Activated CD8-positive, alpha-beta memory T cell treated with anti-CD3 and anti-CD28 coated beads for 36 hours (primary cell): Measurements from ENCODE around the gene MYH10. TPM values are rescaled to one million over a fixed set of nuclear protein-coding genes. Genes with fewer than 3 reads are reported as not detected.

ENCODE experiments used
- CTCF ChIA-PET: fragments of 350-600 bp; sonication (Branson Sonifier 250); formaldehyde crosslinking; loops from one replicate; lab custom pipeline; 2021; ENCODE audit warnings: antibody characterized with exemption; lab: Charles Lee
- POLR2A ChIA-PET: fragments of 350-600 bp; sonication (Branson Sonifier 250); formaldehyde crosslinking; loops from one replicate; lab custom pipeline; 2021; ENCODE audit warnings: antibody characterized with exemption; lab: Charles Lee
- total RNA-seq, 2 experiments: library from RNA; stranded (reverse); gene quantifications; one replicate each; pipeline ENCODE4 v1.2.3, GENCODE V29; 2021

MYH10 gene
- total RNA-seq, 2 experiments from 2014 or later: 11.8 to 13.1 TPM

DNA sequence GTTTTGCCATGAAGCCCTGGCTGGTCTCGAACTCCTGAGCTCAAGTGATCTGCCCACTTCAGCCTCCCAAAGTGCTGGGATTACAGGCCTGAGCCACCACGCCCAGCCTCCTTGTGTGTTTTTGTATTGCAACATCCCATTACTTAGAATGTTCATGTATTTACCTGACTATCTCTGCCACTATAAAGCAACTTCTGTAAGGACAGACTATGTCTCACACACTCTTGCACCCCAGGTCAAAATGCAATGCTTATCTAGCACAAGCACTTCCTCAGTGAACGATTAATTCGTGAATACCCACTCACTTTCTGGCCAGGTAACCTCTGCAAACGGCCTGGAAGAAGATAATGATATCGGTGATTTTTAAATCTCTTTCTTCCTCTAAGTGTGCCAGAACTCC, 112.2 kb downstream of the MYH10 start:
- ChIA-PET CTCF (no interaction called here), POLR2A (no interaction called here)

DNA sequence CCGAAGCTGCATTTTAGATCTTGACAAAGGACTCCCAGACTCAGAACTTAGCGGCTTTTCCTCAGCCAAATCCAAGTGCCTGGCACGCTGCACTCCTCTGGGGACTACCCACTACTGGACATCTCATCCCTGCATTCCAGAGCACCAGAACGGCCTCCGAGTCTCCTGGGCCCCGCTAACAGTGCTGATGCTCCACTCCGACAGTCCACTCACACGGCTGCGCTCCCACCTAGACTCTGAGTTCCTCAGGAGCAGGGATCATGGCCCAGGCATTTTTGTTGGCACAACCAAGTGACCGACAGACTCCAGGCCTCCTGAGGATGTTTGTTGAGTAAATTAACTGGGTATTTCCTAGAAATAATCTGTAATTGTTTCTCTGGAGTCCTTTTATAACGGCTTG, 115.7 kb downstream of the MYH10 start:
- ChIA-PET POLR2A (no interaction called here), CTCF (no interaction called here)

DNA sequence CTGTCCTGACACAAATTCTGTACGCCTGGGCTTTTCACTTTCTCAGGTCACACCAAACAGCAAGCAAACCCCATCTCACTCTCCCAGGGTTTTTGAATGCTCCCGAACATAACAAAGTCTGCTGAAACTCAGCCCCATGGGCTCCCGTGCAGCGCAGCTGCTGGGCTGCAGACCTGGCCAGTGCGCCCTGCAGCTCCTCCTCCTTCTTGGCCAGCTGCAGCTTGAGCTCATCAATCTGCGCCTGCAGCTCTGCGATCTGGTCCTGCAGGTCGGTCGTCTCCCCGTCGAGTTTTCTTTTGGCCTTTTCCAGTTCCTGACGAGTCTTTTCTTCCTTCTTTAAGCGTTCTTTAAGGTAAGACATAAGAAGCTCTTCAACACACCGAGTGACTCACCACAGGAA, 124.4 kb downstream of the MYH10 start:
- CTCF ChIA-PET: no interaction called here
- POLR2A ChIA-PET: no interaction called here

- CTCF ChIA-PET: interaction anchor here (0.7 kb wide), 1 partner anchor 19 kb away, joined by 3 read pairs; no protein-coding TSS in a partner anchor
- POLR2A ChIA-PET: no interaction called here
These were observed 125.9 kb downstream of the MYH10 start for GRCh38 chr17:8504460-8505207.

GRCh38 chr17:8503807-8504206, 126.7 kb downstream of the MYH10 start:
- ChIA-PET POLR2A (no interaction called here), CTCF (no interaction called here)

GRCh38 chr17:8503368-8503767, 127.2 kb downstream of the MYH10 start:
- CTCF ChIA-PET: no interaction called here
- POLR2A ChIA-PET: no interaction called here

GRCh38 chr17:8502126-8502525, 128.4 kb downstream of the MYH10 start:
- ChIA-PET CTCF (no interaction called here), POLR2A (no interaction called here)

- POLR2A ChIA-PET: no interaction called here
- CTCF ChIA-PET: no interaction called here
These were observed 129.9 kb downstream of the MYH10 start for GRCh38 chr17:8500609-8501008.

GRCh38 chr17:8499614-8500013, 130.9 kb downstream of the MYH10 start:
- ChIA-PET POLR2A (no interaction called here), CTCF (no interaction called here)

- CTCF ChIA-PET: no interaction called here
- POLR2A ChIA-PET: no interaction called here
These were observed 131.4 kb downstream of the MYH10 start for GRCh38 chr17:8499171-8499570.

GRCh38 chr17:8496081-8496480, 134.4 kb downstream of the MYH10 start:
- CTCF ChIA-PET: no interaction called here
- POLR2A ChIA-PET: no interaction called here

DNA sequence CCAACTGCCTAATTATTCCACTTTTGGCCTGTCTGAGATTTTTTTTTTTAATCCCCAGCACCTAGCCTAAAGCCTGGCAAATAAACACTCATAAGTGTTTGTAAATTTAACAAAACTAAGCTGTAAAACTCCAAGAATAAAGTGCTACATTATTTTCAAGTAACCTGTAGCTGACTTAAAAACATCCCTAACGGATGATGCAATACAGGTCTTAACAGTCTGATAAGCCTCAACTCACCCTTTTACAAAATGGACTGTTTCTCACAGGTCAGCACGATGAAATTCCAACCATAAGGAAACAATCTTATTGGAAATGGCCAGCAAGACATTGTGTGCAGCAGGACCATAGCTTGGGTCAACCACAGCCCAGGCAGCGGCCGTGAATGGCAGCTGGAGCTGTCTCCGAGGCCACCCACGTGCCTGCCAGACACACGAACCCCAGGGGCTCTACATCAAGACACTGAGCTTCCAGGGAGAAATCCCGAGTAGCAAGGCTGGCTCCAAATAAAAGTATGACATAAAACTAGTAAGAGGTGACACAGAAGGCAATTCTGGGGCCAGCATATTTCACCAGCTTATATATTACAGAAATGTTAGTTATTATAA, 135.9 kb downstream of the MYH10 start:
- ChIA-PET CTCF (no interaction called here), POLR2A (no interaction called here)

GRCh38 chr17:8494021-8494420, 136.5 kb downstream of the MYH10 start:
- ChIA-PET CTCF (no interaction called here), POLR2A (no interaction called here)

DNA sequence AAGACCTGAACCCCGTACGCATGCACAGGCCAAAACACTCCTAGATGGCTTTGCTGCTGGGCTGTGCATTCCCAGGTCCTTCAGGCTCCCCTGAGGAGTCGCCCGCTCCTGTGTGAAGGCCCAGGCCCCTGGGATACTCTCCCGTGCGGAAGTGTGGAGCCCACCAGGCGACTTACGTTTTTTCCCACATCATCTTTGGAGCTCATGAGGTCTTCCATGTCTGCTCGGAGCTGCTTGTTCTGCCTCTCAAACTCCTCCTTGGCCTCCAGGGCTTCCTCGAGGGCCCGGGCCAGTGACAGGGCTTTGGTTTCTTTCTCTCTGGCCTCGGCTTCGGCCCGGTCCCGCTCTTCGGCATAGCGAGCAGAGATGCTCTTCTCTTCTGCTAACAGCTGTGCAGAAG, 138.4 kb downstream of the MYH10 start:
- CTCF ChIA-PET: no interaction called here
- POLR2A ChIA-PET: no interaction called here

- ChIA-PET POLR2A (no interaction called here), CTCF (no interaction called here)
These were observed 140.1 kb downstream of the MYH10 start for GRCh38 chr17:8490256-8491023.

- ChIA-PET CTCF (no interaction called here), POLR2A (no interaction called here)
These were observed 140.7 kb downstream of the MYH10 start for GRCh38 chr17:8489841-8490240.

DNA sequence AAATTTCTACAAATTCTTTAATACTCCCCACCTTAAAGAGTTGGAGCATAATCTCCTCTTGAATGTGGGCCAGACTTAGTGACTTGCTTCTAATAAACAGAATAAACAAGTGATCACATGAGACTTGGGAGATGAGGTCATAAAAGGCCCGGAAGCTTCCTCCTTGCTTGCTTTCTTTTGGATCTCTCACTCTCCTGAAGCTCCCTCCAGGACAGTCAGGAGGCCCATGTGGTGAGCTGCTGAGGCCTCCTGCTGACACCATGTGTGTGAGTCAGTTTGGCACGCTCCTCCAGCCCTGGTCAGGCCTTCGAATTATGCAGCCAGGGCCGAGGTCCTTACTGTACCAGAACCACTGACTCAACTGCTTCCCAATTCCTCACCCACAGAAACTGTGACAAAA, 141.6 kb downstream of the MYH10 start:
- ChIA-PET CTCF (no interaction called here), POLR2A (no interaction called here)

GRCh38 chr17:8488491-8488890, 142.0 kb downstream of the MYH10 start:
- POLR2A ChIA-PET: no interaction called here
- CTCF ChIA-PET: no interaction called here

- ChIA-PET CTCF (interaction anchor here (0.6 kb wide), 1 partner anchor 13 kb away, joined by 3 read pairs; no protein-coding TSS in a partner anchor), POLR2A (no interaction called here)
These were observed 142.8 kb downstream of the MYH10 start for GRCh38 chr17:8487743-8488142.

DNA sequence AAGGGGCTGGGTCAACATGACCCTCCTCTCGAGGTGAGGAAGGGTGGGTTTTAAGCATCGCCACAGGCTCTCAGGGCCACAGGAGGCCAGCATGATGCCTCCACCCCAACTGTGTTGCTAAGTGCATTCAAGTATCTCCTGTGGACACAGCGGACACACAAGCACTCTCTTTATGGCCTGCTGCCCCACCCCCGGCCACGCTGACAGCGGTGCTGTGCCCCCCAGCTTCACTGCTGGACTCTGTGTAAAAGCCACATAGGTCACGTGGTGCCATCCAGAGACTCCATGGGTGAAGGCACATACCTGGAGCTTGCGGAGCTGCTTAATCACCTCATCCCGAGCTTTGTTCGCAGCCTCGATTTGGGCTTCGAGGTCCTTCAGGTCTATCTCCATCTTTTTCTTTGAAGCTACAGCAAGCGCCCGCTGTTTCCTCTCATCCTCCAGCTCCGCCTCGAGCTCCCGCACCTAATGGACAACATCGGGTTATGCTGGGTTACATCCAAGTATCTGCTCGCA, 143.3 kb downstream of the MYH10 start:
- POLR2A ChIA-PET: no interaction called here
- CTCF ChIA-PET: interaction anchor here (0.6 kb wide), 1 partner anchor 14 kb away, joined by 3 read pairs; no protein-coding TSS in a partner anchor
